A204.1 (cell line): ENCODE data around the gene PSMD2.
"Not testable (repeated sequence)": the region's sequence is repeated elsewhere in the genome, so short reads cannot be mapped to it uniquely, and the experiment has no call there.

Experiments
- FAIRE-seq: peaks from 2 replicates; lab custom pipeline; 2012; peaks lifted over from hg19 to GRCh38; lab: Jason Lieb, UNC

PSMD2 gene

DNA sequence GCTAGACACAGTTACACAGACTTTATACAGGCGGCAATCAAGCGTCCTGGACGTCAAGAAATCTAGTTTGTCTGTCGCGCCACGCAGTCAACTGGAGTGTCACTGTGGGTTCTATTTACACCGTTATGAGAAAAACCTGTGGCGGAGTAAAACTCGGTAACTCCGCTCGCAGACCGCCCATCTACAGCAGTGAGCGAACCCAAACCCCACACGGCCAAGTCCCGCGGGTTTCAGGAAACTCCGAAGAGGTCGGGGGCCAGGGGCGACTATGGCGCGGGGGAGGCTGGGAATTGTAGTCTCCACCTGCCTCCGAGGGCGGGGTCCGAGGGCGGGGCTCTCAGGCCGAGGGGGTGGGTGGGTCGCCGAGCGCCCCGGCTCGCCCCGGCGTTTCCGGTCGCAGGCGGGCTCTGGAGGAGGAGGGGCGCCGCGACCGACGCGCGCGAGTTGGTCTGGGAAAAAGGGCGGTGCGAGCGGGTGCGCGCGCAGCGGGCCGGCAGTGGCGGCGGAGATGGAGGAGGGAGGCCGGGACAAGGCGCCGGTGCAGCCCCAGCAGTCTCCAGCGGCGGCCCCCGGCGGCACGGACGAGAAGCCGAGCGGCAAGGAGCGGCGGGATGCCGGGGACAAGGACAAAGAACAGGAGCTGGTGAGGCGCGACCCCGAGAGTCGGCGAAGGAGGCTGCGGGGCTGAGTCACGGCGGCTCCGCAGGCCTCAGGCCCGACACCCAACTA lies at the start of gene PSMD2:
TSS of gene PSMD2 (plus strand) at position 483 of the 729 bp plus-strand sequence. CDS start at position 509, 26 bp downstream.
- no peak for FAIRE-seq

DNA sequence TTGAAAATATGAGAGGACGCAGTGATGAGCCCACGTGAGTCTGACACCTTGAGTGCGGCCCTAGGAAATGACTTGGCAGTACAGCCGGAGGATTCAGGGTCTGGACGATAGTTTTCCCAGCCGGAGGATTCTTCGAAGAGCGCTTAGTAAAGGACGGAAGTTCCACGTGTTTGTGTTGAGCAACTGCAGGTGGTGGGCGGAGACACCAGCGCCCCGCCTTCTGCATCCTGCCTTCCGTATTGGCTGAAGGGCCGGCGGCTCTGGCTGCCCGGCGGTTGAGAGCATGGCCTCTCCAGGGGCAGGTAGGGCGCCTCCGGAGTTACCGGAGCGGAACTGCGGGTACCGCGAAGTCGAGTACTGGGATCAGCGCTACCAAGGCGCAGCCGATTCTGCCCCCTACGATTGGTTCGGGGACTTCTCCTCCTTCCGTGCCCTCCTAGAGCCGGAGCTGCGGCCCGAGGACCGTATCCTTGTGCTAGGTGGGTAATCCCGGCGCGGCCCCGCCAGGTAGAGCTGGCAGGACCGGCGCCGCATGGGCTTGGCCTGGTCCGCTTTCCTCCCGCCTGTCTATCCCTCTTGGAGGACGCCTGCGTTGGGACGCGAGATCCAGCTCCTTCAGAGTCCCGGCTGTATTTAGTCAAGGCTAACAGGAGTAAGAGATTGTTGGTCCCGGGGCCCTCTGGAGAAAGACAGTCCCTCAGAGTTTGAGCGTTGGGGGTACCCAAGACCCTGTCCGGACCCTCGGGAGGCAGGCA lies 49.5 kb upstream of the PSMD2 start, which contains the start of gene EEF1AKMT4:
TSS of gene EEF1AKMT4 (plus strand) at position 261 of the 755 bp plus-strand sequence. CDS start at position 284, 23 bp downstream.
- FAIRE-seq: peak; percentile 93

DNA sequence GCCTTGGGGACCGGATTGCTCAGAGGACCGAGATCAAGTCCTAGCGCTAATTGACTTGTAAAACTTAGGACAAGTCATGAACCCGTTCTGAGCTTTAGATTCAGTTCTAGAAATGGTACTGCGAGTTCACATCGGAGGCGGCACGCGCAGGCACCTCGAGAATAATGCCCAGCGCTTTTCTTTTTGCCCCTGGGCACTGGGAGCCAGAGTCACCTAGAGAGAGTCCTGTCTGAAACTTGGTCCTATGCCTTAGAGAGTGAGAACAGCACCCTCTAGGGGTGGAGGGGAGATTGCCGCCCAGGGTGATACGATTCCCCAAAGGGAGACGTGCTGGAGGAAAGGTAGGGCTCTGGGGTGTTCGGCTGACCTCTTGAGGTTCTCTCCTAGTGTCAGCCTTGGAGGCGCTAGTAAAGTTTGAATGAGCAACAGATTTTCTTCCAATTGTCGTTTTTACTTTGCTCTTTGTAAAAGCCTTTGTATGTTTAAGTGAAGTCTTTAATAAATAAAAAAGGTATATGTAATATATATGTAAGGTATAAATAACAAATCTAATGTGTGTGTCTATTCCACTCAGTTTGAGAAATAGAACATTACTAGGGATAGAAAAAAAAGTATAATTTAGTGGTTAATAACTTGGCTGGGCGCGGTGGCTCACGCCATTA lies 48.7 kb upstream of the PSMD2 start:
- FAIRE-seq: peak; percentile 44

DNA sequence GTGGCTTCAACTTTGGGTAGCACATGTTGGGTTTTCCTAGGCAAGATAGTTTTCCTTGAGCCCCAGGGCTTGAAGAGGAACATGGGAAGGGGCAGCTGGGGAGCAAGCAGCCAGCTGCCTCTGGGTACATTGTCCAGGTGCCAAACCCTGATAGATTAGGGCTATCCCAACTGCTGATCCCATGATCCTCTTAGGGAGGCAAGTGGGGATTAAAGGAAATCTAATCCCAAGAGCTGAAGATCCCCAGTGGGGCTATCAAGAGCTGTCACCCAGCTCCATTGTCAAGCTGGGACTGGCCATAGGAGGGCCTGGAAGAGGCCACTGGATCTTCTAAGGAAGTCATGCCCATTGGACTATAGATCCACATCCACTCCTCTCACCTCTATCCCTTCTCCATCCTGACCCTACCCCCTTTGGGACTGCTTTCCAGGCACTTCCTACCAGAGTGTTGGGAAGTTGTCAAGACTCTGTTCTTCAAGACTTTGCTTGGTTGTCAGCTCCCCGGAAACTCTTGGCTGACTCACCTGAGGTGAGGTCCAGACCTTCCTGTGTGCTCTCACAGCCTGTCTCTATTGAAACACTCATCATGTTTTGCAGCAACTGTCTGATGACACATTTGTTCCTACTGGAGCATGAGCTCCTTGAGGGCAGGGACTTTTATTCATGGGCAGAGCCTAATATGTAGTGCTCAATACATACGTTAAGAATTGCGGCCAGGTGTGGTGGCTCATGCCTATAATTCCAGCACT lies 43.6 kb upstream of the PSMD2 start:
- FAIRE-seq: no peak

DNA sequence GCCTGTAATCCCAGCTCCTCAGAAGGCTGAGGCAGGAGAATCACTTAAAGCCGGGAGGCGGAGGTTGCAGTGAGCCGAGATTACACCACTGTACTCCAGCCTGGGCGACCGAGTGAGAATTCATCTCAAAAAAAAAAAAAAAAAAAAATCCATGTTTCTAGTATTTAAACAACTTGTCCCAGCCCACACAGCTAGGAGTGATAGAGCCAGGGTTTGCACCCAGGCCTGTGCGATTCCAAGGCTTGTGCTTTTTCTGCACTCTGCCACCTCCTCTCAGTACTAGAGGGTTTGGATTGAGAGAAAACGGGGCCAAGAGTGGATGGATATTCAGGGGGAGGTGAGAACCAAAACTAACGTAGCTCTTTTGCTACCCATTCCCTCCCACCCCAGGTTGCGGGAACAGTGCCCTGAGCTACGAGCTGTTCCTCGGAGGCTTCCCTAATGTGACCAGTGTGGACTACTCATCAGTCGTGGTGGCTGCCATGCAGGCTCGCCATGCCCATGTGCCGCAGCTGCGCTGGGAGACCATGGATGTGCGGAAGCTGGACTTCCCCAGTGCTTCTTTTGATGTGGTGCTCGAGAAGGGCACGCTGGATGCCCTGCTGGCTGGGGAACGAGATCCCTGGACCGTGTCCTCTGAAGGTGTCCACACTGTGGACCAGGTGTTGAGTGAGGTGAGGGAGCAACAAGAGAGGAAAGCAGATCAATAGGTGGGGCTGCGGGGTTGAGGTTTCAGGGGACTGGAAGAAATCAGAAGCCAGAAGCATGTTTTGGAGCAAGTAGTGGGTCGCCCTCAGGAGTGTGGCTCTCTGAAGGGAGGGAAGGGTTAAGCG lies 41.7 kb upstream of the PSMD2 start:
- no peak for FAIRE-seq

DNA sequence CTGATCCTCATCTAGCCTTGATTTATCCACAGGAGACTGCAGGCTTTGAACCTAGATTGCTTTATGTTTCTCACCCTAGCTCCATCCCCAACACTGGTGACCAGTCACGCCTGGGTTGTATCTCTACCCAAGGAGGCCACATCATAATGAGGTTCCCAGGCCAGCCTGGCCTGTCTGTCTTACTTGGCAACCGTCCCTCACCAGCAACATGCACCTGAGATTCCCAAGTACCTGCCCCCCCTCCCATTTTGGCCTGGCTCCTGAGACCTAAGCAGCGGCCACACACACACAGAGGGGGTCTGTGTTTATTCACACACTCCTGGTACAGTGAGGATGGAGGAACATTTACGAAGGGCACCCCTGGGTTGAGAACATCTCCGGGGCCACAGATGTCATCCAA lies 40.1 kb upstream of the PSMD2 start:
- FAIRE-seq: no peak

DNA sequence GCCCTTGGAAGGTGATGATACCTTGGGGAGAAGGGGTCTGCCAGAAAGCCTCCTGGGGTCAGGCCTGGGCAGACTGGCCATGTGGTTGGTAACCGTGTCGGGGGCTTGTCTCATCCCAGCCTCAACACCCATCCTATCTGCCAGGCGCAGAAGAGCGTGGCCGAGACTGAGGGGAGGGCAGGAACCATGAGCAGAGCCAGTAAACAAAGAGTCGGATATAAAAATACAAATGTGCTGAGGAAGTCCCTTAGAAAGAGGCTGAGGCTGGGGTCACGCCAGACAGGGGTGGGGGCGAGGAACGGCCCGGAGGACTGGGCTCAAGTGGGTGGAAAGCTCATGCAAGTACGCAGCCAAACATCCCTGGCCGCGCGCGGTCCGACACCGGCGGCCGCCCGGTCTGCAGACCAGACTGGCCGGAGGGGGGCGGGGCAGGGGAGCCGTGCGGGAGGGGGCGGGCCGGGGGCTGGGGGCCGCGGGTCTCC lies 39.6 kb upstream of the PSMD2 start:
- FAIRE-seq: no peak

DNA sequence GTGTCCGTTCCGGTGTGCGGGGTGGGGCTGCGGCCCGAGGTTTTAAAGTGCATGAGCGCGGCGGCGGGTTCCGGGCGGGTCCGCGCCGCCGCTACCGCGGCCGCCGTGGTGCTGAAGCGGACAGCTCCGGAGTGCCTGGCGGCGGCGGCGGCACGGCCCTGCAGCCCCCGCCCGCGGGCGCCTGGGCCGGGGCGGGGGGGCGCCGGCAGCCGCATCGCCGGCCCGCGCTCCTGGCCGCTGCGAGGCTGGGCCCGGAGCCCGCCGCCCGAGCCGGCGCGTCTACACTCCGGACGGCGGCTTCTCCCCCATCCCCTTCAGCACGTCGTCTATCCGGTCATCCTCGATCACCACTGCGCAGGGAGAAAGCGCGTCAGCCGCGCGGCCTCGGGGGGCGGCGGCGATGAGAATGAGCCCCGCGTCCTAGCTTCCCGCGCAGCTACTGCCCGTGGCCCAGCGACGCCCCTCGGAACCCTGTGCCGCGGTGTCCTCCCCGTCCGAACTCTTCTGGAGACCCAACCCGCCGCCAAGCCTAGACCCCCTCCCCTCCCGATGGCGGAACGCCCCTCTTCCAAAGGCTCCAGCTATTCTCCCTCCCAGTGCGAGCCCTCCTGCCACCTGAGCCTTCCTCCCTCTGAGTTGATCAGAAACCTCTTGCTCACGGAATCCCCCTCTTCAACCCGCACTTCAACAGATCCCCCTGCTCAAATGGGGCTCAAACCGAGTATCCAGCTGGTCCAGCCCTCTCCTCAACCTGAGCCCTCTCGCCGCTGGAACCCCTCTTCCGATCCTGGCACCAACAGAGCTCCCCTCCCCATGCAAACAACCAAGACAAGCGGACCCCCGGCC lies 38.9 kb upstream of the PSMD2 start:
- FAIRE-seq: no peak

DNA sequence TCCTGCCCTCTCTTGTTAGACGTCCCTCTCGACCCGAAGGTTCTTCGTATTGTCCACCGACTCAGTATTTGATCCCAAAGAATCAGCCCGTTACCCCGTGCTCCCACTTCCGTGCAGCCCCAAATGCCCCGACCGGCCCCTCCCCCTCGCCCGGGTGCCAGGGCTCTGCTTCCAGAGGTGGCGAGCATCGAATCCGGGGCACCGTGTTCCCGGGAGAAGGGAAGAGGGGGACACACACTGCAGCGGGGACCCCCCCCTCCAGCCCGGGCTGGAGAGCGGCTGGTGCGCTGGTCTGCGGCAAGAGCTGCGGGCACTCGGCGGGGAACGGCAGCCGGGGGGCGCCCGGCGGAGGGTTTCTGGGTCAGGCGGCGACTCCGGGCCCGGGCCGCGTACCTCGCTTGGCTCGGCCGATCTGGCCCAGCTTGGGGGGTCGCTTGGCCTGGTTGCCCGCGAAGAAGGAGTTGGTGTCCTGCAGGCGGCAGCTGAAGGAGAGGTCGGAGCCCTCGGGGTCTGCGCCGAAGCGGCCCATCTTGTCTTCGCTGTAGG lies 38.2 kb upstream of the PSMD2 start:
- FAIRE-seq: no peak

DNA sequence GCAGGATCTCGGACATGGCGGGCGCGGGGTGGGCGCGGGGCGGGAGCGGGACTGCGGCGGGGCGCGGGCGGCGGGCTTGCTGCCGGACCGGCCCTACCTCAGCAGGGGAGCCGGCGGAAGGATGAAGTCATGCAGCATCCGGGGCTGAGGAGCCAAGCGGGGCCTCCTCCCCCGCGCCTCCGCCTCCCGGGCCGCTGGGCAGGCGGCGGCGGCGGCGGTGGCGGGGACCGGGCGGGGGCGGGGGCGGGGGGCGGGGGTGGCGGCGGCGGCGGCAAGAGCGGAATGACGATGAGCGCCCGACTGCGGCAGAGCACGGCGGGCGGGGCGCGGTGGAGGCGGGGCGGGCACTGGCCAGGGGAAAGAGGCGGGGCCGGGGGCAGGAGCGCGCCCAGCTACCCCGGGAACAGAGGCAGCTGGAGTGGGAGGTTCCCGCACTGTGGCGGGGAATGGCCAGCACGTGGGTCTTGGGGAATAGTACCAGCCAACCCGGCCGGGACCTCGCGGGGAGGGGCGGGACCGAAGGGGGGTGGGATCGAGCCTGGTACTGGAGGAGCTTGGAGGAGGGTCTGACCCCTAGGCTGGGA lies 37.7 kb upstream of the PSMD2 start, which contains the start of gene CAMK2N2:
TSS of gene CAMK2N2 (minus strand) at position 284 of the 584 bp plus-strand sequence. CDS start at position 16, 268 bp downstream.
- FAIRE-seq: no peak

DNA sequence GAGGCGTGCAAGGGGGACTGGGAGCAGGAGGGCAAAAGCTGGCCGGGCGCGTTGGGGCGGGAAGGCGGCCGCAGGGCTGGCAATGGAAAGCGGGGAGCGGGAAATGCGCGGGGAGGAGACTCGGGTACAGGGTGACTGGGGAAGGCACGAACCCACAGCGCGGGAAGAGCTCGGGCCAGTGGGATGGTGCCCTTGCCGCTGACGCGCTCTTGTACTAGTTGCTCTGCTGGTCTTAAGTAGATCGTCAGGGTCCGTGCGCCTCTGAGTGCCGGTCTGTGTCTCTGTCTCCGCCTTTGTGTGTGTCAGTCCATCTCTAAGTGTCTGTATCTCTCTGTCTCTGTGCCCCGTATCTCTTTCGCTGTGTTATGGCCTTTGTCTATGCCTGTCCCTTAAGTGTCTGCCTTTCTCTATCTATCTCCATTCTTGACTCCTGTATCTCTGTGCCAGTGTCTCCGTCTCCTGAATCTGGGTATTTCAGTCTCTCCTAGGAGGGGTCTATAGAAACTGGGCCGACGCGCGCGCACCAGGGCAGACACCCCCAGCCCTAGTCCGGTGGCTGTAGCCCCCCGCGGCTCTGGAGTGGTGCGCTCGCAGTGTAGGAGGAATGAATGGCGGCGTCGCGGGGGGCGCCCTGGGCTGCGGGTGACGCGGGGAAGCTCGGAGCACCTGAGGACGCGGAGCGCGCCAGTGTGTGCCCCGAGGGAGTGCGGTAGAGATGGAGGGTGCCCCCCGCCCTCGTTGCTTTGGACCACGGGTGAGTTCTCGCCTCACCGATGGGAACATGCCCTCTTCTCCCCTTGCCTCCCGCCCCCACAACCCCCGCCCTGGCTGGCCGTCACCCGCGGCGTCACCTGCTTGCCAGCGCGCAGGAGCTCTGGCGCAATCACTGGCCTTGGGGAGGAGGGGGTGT lies 36.9 kb upstream of the PSMD2 start:
- FAIRE-seq: no peak

DNA sequence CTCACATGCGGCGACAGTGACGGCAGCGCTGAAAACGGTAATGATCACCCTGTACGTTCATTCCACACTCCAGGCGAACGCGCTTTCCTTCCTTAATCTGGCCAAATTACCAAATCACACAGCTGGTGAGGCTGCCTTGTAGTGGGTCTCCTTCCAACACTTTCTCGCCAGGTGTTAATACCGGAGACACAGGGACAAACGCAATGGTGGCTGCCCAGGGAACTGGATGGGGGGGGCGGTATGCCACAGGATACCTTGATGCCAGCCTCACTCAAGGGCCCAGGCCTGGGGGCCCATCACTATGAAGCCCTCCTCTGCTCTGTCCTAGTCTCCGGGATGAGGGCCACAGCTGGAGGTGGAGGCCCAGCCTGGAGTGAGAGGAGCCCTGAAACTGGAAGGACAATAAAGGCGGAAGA lies 36.3 kb upstream of the PSMD2 start:
- FAIRE-seq: no peak

DNA sequence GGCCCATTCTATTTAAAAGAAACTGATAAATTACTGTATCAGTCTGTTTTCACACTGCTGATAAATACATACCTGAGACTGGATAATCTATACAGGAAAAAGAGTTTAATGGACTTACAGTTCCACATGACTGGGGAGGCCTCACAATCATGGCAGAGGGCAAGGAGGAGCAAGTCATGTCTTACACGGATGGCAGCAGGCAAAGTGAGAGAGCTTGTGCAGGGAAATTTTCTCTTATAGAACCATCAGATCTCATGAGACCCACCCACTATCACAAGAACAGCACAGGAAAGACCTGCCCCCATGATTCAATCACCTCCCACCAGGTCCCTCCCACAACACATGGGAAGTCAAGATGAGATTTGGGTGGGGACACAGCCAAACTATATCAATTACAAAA lies 31.8 kb upstream of the PSMD2 start:
- FAIRE-seq: not testable (repeated sequence)

DNA sequence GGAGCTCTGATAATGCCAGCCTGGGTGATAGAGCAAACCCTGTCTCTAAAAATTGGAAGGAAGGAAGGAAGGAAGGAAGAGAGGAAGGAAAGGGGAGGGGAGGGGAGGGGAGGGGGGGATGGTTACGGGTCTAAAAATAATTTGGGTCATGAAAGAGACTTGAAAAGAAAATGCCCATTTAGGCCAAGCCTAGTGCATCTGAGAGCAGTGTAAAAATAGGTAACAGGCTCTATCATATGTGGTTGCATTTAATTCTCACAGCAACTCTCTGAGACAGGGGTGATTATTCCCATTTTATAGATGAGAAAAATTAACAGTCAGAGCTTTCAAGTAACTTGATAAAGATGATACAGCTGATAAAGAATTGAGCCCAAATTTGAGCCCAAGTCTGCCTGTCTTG lies 26.8 kb upstream of the PSMD2 start:
- no peak for FAIRE-seq

DNA sequence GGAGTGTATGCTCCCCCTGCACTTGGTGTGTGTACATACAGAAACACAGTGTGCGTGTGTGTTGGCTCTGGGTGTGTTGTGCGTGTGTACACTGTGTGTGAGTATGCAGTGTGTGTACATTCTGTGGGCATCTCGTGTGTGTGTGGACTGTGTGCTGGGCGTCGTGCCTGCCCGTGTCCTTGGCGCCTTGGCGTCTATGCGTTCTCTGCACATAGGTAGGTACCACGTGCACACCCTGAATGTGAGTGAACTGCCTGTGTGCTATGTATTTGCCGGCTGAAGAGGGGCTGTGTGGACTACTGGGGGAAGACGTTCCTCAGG lies 23.7 kb upstream of the PSMD2 start:
- no peak for FAIRE-seq

DNA sequence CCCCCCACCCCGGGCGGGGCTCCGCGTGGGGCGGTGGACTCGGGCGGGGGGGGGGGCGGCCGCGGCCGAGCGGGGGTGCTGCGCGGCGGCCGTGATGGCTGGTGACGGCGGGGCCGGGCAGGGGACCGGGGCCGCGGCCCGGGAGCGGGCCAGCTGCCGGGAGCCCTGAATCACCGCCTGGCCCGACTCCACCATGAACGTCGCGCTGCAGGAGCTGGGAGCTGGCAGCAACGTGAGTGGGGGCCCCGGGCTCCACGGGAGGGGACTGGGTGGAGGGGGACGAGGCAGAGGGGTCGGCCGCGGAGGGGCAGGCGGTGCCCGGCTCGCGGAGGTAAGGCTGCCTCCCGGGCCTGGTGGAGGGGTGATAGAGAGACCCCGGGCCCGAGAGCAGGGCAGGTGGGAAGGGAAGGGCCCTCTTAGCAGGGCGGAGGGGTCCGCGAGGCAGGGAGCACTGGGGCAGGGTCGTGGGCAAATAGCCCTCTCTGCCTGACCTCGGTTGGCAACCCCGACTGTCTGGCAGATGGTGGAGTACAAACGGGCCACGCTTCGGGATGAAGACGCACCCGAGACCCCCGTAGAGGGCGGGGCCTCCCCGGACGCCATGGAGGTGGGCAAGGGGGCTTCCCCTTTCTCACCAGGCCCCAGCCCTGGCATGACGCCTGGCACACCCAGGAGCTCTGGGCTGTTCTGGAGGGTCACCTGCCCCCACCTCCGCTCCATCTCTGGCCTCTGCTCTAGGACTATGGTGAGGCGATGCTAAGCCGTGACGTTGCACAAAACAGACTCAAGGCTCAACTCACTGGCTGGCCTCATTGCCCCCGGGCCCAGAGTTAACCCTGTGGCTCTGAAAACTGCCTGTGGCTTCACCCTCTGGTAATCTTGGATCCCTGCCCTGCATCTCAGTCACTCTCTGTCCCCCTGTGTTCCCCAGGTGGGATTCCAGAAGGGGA lies 22.8 kb upstream of the PSMD2 start, which contains the start of gene ECE2:
TSS of gene ECE2 (plus strand) at position 62 of the 950 bp plus-strand sequence. CDS start at position 194, 132 bp downstream.
- FAIRE-seq: no peak

DNA sequence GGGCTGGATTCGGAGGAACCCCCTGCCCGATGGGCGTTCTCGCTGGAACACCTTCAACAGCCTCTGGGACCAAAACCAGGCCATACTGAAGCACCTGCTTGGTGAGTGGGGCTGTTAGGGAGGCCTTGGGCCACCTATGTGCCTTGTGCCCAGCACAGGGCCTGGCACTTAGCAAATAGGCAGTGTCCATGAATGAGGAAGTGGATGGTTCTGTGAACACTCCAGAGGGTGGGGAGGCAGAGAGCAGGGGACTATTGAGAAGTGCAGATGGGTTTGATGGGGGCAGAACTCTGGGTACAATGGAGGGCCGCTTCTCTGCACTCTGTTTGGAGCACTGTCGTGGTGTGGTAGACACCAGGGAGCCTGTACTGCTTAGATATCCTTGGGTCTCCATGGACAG lies 21.7 kb upstream of the PSMD2 start:
- FAIRE-seq: no peak
